Thyroid gland (tissue), 4 donors: ENCODE data around the gene CLIP1.

ENCODE experiments used
- CTCF ChIP-seq, 6 experiments: fragments of 200-600 bp in 3 of 6; fragments of 450-650 bp in 3 of 6; sonication (generic) in 3 of 6; IDR thresholded peaks; one replicate each; pipeline ENCODE4 v1.5.1; 2016 to 2019; ENCODE audit warnings: antibody characterized with exemption in 6 of 6, mild to moderate bottlenecking in 2 of 6, inconsistent platforms in 1 of 6, moderate library complexity in 1 of 6
- POLR2A ChIP-seq, 2 donors: fragments of 450-650 bp; IDR thresholded peaks; one replicate each; pipeline ENCODE4 v1.6.1; 2017; ENCODE audit warnings: antibody characterized with exemption in 2 of 2, mild to moderate bottlenecking in 2 of 2, moderate library complexity in 1 of 2

GRCh38 chr12:122293081-122293480 is 129.4 kb downstream of the CLIP1 start:
- TF ChIP-seq CTCF (IDR thresholded peaks at IDR 0.05): no peak
- TF ChIP-seq POLR2A (IDR thresholded peaks at IDR 0.05): no peak
